ENCODE measurements around the gene CCSER2. TPM values are rescaled to one million over a fixed set of nuclear protein-coding genes. Genes with fewer than 3 reads are reported as not detected.

The CCSER2 gene
- total RNA-seq, 1 experiment from 2014 or later: 28.9 TPM

DNA sequence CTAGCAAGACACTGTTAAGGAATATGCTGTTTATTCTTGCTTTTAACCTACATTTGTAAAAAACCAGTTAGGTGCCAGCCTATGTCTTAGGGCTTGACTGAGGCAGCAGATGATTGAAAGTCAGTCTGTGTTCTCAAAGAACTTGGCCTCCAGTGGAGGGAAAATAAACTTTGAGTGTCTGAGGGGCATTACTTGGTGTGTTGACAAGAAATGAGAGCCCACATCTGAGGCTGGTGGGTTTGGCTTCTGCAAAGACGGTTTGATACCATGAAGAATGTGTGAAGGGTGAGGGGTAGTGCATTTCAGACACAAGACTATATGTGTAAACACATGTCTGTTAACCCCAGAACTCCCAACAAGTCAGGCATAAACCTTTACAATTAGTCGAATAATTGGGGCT, 28.5 kb downstream of the CCSER2 start:
- Histone ChIP-seq H4K20me1 (ENCODE audit: insufficient read depth) (no peaks in the 10 kb centered on the region), H3K27me3 (ENCODE audit: insufficient read depth, low read length) (no peaks in the 10 kb centered on the region), H2AFZ (ENCODE audit: low read depth, low read length, poor library complexity, severe bottlenecking) (no peak overlapping the region), H3K79me2 (ENCODE audit: insufficient read depth, low read length) (peaks cover 24% of the 10 kb centered on the region), H3K27ac (ENCODE audit: low read depth, low read length) (no peak overlapping the region), H3K9ac (ENCODE audit: low read length) (no peak overlapping the region), H3K9me2 (ENCODE audit: insufficient read depth) (no peaks in the 10 kb centered on the region), H3K4me1 (ENCODE audit: control insufficient read depth in 1 of 2, insufficient read depth in 2 of 2, low read length in 2 of 2) (no peaks in the 10 kb centered on the region), H3K9me3 (ENCODE audit: control insufficient read depth in 1 of 2, insufficient read depth in 1 of 2, low read depth in 1 of 2, low read length in 2 of 2) (no peaks in the 10 kb centered on the region), H3K4me3 (replicated peaks in 1 of 2; ENCODE audit: low read depth in 1 of 2, low read length in 2 of 2) (no peak overlapping the region), H3K4me2 (ENCODE audit: low read length) (no peak overlapping the region), H3K36me3 (ENCODE audit: control insufficient read depth in 1 of 2, insufficient read depth in 2 of 2, low read length in 2 of 2) (no peaks in the 10 kb centered on the region)
- POLR2A ChIA-PET: interaction anchor here (0.7 kb wide), 1 partner anchor 1252 kb away, joined by 3 read pairs; no protein-coding TSS in a partner anchor
- RAD21 ChIA-PET (ENCODE audit: low non-redundant PET in 1 of 2, low total read pairs in 2 of 2, uncharacterized antibody in 2 of 2, unreplicated experiment in 2 of 2): interaction anchor here in 1 of 2 experiments (0.6 kb wide), 1 partner anchor 95 kb away, joined by 3 read pairs; no protein-coding TSS in a partner anchor
- ATAC-seq: no peak
- CTCF ChIA-PET: no interaction called here
- BruUV-seq (replicated peaks): no TSS peak
- no peak for DNase-seq (ENCODE audit: low read depth, low spot score)
- intact Hi-C loops (cut with micrococcal nuclease): no loop called here
- TF ChIP-seq, protein P1, sequence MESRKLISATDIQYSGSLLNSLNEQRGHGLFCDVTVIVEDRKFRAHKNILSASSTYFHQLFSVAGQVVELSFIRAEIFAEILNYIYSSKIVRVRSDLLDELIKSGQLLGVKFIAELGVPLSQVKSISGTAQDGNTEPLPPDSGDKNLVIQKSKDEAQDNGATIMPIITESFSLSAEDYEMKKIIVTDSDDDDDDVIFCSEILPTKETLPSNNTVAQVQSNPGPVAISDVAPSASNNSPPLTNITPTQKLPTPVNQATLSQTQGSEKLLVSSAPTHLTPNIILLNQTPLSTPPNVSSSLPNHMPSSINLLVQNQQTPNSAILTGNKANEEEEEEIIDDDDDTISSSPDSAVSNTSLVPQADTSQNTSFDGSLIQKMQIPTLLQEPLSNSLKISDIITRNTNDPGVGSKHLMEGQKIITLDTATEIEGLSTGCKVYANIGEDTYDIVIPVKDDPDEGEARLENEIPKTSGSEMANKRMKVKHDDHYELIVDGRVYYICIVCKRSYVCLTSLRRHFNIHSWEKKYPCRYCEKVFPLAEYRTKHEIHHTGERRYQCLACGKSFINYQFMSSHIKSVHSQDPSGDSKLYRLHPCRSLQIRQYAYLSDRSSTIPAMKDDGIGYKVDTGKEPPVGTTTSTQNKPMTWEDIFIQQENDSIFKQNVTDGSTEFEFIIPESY (IDR thresholded peaks at IDR 0.05; ENCODE audit: extremely low read depth, insufficient replicate concordance, low read length): no peak
- TF ChIP-seq, protein P2, sequence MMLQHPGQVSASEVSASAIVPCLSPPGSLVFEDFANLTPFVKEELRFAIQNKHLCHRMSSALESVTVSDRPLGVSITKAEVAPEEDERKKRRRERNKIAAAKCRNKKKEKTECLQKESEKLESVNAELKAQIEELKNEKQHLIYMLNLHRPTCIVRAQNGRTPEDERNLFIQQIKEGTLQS (IDR thresholded peaks at IDR 0.05): no peak
- TF ChIP-seq, protein P3, sequence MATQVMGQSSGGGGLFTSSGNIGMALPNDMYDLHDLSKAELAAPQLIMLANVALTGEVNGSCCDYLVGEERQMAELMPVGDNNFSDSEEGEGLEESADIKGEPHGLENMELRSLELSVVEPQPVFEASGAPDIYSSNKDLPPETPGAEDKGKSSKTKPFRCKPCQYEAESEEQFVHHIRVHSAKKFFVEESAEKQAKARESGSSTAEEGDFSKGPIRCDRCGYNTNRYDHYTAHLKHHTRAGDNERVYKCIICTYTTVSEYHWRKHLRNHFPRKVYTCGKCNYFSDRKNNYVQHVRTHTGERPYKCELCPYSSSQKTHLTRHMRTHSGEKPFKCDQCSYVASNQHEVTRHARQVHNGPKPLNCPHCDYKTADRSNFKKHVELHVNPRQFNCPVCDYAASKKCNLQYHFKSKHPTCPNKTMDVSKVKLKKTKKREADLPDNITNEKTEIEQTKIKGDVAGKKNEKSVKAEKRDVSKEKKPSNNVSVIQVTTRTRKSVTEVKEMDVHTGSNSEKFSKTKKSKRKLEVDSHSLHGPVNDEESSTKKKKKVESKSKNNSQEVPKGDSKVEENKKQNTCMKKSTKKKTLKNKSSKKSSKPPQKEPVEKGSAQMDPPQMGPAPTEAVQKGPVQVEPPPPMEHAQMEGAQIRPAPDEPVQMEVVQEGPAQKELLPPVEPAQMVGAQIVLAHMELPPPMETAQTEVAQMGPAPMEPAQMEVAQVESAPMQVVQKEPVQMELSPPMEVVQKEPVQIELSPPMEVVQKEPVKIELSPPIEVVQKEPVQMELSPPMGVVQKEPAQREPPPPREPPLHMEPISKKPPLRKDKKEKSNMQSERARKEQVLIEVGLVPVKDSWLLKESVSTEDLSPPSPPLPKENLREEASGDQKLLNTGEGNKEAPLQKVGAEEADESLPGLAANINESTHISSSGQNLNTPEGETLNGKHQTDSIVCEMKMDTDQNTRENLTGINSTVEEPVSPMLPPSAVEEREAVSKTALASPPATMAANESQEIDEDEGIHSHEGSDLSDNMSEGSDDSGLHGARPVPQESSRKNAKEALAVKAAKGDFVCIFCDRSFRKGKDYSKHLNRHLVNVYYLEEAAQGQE (IDR thresholded peaks at IDR 0.05; ENCODE audit: low read depth): no peak
- TF ChIP-seq RAD21 (IDR thresholded peaks at IDR 0.05; ENCODE audit: low read depth): no peak
- TF ChIP-seq CBX3 (IDR thresholded peaks at IDR 0.05; ENCODE audit: low read depth): no peak
- no peak for TF ChIP-seq EZH2phosphoT487 (IDR thresholded peaks at IDR 0.05; ENCODE audit: borderline replicate concordance)
- TF ChIP-seq EZH2 (IDR thresholded peaks at IDR 0.05): no peak
- TF ChIP-seq ZNF274 (IDR thresholded peaks at IDR 0.05; ENCODE audit: low read depth, low read length): no peak
- TF ChIP-seq FOSL1 (IDR thresholded peaks at IDR 0.05; ENCODE audit: low read depth): no peak
- no peak for TF ChIP-seq JUND (IDR thresholded peaks at IDR 0.05)
- TF ChIP-seq ELF1 (IDR thresholded peaks at IDR 0.05; ENCODE audit: borderline replicate concordance, low read depth): no peak
- TF ChIP-seq, protein P4, sequence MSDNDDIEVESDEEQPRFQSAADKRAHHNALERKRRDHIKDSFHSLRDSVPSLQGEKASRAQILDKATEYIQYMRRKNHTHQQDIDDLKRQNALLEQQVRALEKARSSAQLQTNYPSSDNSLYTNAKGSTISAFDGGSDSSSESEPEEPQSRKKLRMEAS (IDR thresholded peaks at IDR 0.05): no peak
- TF ChIP-seq ZFX (IDR thresholded peaks at IDR 0.05): no peak
- no peak for TF ChIP-seq CEBPB (IDR thresholded peaks at IDR 0.05; ENCODE audit: low read depth)
